ENCODE measurements around the gene LHX2.

LHX2 gene

DNA sequence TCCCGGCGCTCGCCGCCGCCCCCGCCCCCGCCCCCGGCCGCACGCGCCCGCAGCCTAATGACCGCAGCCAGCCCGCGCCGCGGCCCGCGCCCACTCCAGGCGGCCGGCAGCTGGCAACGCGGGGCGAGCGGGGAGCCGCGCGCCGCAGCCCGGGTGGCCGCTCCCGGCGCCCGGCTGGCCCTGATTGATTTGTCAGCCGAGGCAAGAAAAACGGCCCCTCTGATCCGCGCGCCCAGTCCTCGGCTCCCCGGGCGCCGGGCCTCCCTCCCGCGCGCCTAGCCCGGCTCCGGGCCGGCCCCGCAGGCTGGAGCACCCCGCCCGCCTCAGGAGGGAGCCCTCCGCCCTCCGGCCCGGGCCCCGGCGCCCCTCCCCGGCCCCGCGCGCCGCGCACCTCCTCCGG is 11.9 kb upstream of the LHX2 start:
- DNase-seq (ENCODE audit: low read depth in 2 of 2), result no peak

DNA sequence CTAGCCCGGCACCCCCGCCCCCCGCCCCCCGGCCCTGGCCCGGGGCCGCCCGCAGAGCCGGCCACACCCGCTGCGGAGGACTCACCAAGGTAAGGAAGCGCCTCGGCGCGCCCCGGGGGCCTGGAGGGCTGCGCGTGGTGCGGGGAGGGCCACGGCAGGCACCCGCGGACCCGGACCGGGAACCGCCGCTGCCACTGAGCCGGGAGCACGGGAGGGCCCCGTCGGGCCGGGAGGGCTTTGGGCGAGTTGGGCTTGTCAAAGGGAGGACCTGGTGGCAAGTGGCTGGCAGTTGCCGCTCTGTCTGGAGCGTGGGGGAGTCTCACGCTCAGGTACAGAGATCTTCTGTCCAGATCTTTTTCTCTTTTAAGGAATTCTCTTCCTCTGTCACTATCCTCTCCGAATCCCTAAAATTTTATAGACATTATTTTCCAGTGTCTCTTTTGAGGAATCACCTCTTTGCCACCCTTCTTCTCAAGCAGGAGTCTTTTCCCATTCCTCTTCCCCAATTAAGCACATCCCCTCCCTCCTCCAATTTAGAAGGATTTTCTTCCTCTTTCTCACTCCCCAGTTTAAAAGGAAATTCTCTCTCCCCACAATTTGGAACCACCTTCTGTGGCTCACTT is 11.3 kb upstream of the LHX2 start:
- no peak for DNase-seq (ENCODE audit: low read depth in 2 of 2)

DNA sequence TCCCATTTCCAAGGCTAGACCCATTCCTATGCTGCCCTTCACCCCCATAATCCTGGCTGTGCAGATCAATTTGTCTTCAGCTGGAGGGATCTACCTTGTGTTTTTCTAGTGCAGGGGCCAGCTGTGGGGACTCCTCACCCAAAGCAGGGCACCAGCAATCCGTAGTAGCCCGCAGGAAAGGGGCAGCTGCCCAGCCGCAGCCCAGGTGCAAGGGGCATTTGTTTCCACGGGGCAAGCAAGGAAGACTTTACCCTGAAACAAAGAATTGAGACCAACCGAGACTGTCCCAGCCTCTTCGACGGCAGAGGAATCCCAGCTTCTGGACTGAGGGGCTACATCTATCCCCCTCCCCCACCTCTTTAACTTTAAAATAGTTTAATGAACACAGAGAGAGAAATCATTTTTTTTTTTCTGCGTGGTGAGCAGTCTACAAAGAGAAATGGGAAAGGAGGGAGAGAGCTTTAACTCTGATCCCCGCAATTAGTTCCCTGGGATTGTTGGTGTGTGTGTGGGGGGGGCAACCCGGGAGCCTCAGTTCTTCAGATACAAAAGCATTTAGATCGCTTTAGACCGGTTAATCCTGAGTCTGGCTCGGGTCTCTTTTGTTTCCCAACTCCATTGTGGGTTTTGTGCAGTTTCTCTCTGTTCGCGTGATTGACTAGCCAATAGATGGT is 10.6 kb upstream of the LHX2 start:
- DNase-seq (ENCODE audit: low read depth in 2 of 2), result no peak

- no peak for DNase-seq (ENCODE audit: low read depth in 2 of 2)
Observed at GRCh38 chr9:124001458-124001799, 10.1 kb upstream of the LHX2 start.

DNA sequence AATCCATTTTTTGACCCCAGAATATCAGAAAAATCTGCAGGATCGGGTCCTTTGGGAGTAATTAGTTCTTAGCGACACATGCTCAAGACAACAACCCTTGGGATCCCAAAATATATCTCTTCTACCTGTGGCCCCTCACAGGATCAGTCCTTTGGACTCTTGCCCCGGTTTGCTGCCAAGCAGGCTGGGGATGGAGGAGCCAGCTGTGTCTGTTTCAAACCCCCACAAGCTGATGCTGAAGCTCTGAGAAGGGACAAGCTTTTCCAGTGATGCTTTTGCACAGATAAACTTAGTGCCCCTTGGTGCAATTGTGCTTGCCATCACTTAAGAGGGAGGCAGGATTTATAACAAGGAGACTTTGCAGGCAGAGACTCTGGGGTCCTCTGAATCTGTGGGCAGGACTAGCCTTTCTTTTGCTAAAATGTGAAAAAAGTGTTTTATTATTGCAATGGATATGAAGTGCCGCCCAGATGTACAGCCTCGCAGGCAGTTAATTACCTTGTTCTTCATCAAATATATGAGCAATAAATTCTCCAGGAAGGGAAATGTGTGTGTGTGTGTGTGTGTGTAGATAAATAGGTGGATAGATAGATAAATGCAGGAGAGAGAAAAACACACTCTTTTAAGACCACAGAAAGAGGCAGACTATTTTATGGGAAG is 9.6 kb upstream of the LHX2 start:
- no peak for DNase-seq (ENCODE audit: low read depth in 2 of 2)

DNA sequence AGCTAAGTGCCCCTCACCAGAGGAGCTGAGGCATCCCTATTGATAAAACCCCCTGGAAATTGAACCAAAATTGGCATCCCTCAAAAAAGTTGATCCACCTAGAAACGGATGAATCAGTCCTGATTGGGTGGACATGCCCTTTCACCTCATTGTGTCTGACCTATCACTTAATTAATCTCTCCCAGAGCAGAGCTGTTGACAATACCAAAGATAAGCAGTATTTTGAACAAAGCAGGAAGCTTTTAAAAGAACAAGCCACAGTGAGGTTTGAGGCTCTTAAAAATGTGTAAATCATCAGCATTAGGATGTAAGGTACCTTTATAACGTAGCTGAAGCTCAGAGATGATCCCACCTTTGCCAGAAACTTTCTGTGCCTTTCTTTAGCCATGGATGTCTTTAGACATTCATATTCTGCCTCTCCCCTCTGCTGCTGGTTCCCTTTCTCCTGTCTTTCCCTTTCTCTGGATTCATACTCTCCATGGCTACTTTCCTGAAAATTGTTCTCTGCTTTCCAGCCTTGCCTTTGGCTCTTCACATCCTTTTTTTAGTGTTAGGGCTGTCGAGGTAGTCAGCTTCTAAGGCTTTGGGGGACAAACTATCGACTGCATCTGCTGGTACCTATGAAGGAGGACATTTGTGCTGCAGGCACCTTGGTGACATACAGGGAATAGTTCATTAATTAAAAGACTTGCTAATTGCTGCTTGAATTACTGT is 7.8 kb upstream of the LHX2 start:
- DNase-seq (ENCODE audit: low read depth in 2 of 2), result no peak

- no peak for DNase-seq (ENCODE audit: low read depth in 2 of 2)
Observed at GRCh38 chr9:124004593-124004992, 7.0 kb upstream of the LHX2 start.

GRCh38 chr9:124005029-124005771 is 6.4 kb upstream of the LHX2 start:
- no peak for DNase-seq (ENCODE audit: low read depth in 2 of 2)

GRCh38 chr9:124006448-124007361 is 4.9 kb upstream of the LHX2 start:
- DNase-seq (ENCODE audit: low read depth in 2 of 2), result no peak

DNA sequence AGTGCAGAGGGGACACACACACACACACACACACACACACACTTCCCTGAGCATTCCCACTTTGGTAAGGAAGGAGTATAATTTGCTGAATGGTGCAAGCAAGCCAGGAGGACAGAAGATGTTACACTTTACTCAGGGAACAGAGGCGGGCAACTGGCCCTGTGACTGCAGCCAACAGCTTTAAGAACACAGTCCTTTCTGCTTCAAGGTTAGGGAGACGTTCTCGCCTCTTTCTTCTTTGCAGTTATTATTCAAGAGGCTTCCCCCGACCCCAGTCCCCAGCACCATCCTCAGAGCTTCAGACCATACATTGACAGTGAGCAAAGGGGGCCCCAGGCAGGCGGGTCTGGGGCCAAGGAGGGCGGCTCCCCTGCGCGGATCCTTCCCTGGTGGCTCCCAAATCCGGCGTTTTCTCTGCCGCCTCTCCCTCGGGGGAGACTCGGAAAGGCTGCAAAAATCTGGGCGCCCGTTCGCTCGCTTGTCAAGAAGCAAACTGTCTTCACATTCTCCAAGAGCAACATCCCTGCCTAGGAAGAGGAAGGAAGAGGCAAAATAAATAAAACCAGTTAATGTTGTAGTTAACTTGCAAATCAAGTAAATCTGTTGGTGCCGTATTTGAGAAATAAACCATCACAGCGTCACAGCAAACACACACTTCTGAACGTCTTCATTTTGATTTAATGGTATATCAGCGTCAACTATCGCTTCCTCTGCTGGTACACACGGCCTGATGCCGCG is 3.8 kb upstream of the LHX2 start:
- DNase-seq (ENCODE audit: low read depth in 2 of 2), result no peak

- DNase-seq (ENCODE audit: low read depth in 2 of 2), result no peak
Observed at GRCh38 chr9:124008303-124008693, 3.3 kb upstream of the LHX2 start.

DNA sequence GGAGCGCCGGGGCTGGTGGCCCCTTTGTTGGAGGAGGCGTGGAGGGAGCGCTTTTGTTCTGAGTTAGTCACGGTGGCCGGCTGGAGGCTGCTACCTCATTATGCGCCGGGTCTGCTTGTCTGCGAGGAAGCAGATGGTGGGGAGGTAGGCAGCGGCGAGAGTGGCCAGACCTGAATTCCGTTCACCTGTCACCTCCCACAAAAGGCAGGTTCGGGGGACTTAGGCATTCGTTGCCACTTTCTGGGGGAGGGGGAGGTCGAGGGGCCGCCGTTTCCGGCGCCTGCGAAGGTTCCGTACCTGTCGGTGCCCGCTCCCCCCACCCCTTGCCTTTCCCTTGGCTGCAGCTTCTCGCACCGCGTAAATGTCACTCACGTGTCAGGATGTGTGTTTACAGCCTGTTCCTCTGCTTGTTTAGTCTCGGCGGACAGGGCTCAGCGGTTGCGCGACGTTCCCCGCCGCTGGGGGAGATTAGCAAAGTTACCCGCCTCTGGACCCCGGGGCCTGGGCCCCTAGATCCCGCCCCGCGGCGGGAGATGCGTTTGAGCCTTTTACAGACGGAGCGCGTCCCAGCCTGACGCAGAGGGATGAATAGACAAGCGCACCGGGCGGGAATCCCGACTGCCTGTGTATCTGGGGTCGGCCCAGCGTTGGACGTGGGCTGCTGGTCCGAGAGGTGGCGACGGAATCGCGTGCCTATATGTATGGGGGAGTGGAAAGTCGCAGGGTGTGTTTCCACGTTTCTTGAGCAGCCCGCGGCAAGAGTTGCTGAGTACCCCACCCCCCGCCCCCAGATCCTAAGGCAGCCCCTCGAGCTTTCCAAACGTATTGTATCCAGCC is 2.7 kb upstream of the LHX2 start:
- no peak for DNase-seq (ENCODE audit: low read depth in 2 of 2)

DNA sequence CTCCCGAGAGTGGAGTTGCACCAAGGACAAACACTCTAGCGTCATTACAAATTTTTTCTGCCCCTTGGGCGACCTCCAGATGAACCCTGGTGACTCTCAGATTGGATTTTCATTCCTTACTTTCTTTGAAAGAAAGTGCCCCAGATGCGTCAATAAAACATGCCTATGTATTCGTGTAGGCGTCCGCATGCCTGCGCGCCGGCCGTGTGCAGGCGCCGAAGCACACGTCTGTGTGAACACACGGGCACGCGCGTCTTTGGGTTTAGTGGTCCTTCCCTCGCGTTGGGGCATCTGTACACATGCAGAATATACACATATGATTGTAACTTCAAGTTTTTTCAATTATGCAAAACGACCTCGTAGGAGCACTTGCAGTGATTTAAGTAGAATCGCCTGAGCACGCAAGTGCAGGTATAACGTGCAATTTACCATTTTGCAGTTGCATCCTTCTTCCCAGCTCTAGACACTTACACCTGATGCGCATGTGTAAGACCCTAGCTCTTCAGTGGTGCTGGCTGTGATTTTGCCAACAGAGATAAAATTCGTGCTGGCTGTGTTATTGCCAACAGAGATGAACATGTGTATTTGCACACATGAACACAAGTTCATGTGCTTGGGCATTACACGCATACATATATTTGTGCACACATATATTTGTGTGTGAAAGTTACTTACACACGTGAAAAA is 1.9 kb upstream of the LHX2 start:
- no peak for DNase-seq (ENCODE audit: low read depth in 2 of 2)

DNA sequence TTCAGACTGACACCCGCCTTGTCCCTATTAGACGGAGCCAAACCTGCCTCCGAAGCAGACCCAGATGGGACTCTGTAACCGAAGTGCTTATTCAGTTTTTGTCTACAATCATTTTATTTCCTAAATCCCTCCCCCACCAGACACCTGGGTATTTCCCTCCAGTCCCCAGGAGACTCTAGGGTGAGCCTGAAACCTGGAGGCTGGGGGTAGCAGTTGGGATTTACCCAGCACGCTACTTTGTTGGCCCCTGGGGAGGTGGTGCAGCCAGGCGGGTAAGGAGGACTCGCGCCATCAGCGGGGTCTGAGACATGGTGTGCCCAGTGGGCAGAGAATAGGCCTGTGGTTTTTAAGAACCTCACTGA is 1.3 kb upstream of the LHX2 start:
- DNase-seq (ENCODE audit: low read depth in 2 of 2), result no peak

DNA sequence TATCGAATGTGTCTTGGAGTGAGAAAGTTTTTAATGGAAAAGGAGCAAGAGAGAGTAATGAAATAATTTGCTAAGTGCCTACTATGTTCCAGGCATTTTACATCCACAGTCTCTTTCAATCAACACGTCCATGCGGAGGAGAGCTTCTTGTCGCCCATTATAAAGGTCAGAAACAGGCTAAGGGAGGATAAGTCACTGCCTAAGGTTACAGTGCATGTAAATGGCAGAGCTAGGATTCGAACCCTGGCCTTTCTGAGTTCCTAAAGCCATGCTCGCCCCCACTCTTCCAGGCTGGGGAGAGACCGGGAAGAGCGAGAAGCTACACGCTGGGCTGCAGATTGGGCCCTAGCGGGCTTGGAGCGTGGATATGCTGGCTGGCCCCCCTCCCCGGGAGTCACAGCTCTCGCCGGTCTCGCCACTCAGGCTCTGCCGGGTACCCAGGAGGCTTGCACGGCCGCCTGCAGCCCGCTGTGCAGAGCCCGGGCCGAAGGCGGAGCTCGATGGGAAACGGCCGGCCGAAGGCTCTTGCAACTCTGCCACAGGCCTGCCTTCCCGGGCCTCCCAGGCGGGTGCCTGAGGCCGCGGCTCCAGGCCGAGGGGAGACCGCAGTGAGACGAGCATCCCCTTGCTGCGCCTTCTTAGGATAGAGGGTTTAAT is 775 bp upstream of the LHX2 start:
- DNase-seq (ENCODE audit: low read depth in 2 of 2), result no peak

- no peak for DNase-seq (ENCODE audit: low read depth in 2 of 2)
Observed at GRCh38 chr9:124012368-124013301, 1.1 kb downstream of the LHX2 start.

Data from activated CD4-positive, alpha-beta T cell treated with anti-CD3 and anti-CD28 coated beads for 24 hours (primary cell).